Measurements from ENCODE around the gene TXNRD1.
"Not testable (repeated sequence)": the region's sequence is repeated elsewhere in the genome, so short reads cannot be mapped to it uniquely, and the experiment has no call there.

The TXNRD1 gene

GRCh38 chr12:104331376-104331775 lies 115.8 kb downstream of the TXNRD1 start:
- no peak for DNase-seq

GRCh38 chr12:104332273-104332672 lies 116.7 kb downstream of the TXNRD1 start:
- DNase-seq, result not testable (repeated sequence)

GRCh38 chr12:104333692-104334255 lies 118.2 kb downstream of the TXNRD1 start:
- DNase-seq, result no peak

- no peak for DNase-seq
These were observed 119.0 kb downstream of the TXNRD1 start for GRCh38 chr12:104334581-104334980.

GRCh38 chr12:104336115-104336514 lies 120.5 kb downstream of the TXNRD1 start:
- DNase-seq, result no peak

GRCh38 chr12:104337030-104337558 lies 121.5 kb downstream of the TXNRD1 start:
- DNase-seq, result no peak

- DNase-seq, result no peak
These were observed 124.1 kb downstream of the TXNRD1 start for GRCh38 chr12:104339663-104340062.

- no peak for DNase-seq
These were observed 124.6 kb downstream of the TXNRD1 start for GRCh38 chr12:104340177-104340576.

- DNase-seq, result no peak
These were observed 125.5 kb downstream of the TXNRD1 start for GRCh38 chr12:104340925-104341611.

GRCh38 chr12:104342147-104342546 lies 126.6 kb downstream of the TXNRD1 start:
- DNase-seq, result no peak

GRCh38 chr12:104342635-104343249 lies 127.2 kb downstream of the TXNRD1 start:
- no peak for DNase-seq

- DNase-seq, result no peak
These were observed 129.1 kb downstream of the TXNRD1 start for GRCh38 chr12:104344682-104345081.

- no peak for DNase-seq
These were observed 129.9 kb downstream of the TXNRD1 start for GRCh38 chr12:104345234-104346066.

- DNase-seq, result no peak
These were observed 131.9 kb downstream of the TXNRD1 start for GRCh38 chr12:104347374-104348075.

GRCh38 chr12:104348283-104348993 lies 132.9 kb downstream of the TXNRD1 start:
- DNase-seq, result no peak

- no peak for DNase-seq
These were observed 133.5 kb downstream of the TXNRD1 start for GRCh38 chr12:104348994-104349494.

- DNase-seq, result no peak
These were observed 134.9 kb downstream of the TXNRD1 start for GRCh38 chr12:104350211-104351056.

- DNase-seq, result no peak
These were observed 135.7 kb downstream of the TXNRD1 start for GRCh38 chr12:104351057-104351983.

- DNase-seq, result no peak
These were observed 136.6 kb downstream of the TXNRD1 start for GRCh38 chr12:104352106-104352713.

All from activated T-cell treated with anti-CD3 and anti-CD28 coated beads, Interleukin-2, amount 50 U/mL, for 1 hour (primary cell).